SW 1271 (cell line): Measurements from ENCODE around the gene HOMER3.

Experiments
- DNase-seq, 2 experiments: peaks; one replicate each; lab custom pipeline; 2025; lab: John Stamatoyannopoulos, UW

The HOMER3 gene

GRCh38 chr19:18940769-18941627 lies at the start of gene HOMER3:
Gene HOMER3 (minus strand): TSS chr19:18941217. CDS start chr19:18938982, 2,235 bp downstream.
- peak in 1 of 2 experiments; percentile 52 for DNase-seq

GRCh38 chr19:18990128-18990708 lies 49.2 kb upstream of the HOMER3 start:
- no peak for DNase-seq

GRCh38 chr19:18989316-18989715 lies 48.3 kb upstream of the HOMER3 start:
- DNase-seq: no peak

GRCh38 chr19:18987456-18987855 lies 46.4 kb upstream of the HOMER3 start:
- DNase-seq: no peak

GRCh38 chr19:18985257-18985656 lies 44.2 kb upstream of the HOMER3 start:
- no peak for DNase-seq

GRCh38 chr19:18984251-18984650 lies 43.2 kb upstream of the HOMER3 start:
- DNase-seq: no peak

GRCh38 chr19:18982669-18983068 lies 41.7 kb upstream of the HOMER3 start:
- DNase-seq: no peak

- no peak for DNase-seq
Measured at GRCh38 chr19:18980432-18981020, 39.5 kb upstream of the HOMER3 start.

GRCh38 chr19:18978616-18979015 lies 37.6 kb upstream of the HOMER3 start:
- DNase-seq: no peak

- DNase-seq: no peak
Measured at GRCh38 chr19:18975869-18976268, 34.9 kb upstream of the HOMER3 start.

- DNase-seq: no peak
Measured at GRCh38 chr19:18975011-18975410, 34.0 kb upstream of the HOMER3 start.

- no peak for DNase-seq
Measured at GRCh38 chr19:18972851-18973250, 31.8 kb upstream of the HOMER3 start.

GRCh38 chr19:18972301-18972811 lies 31.3 kb upstream of the HOMER3 start:
- DNase-seq: peak in 1 of 2 experiments; percentile 7

- no peak for DNase-seq
Measured at GRCh38 chr19:18969931-18970659, 29.1 kb upstream of the HOMER3 start.

GRCh38 chr19:18967358-18968146 lies 26.5 kb upstream of the HOMER3 start:
- DNase-seq: no peak

- DNase-seq: no peak
Measured at GRCh38 chr19:18966307-18966706, 25.3 kb upstream of the HOMER3 start.

- DNase-seq: no peak
Measured at GRCh38 chr19:18964121-18964520, 23.1 kb upstream of the HOMER3 start.

- no peak for DNase-seq
Measured at GRCh38 chr19:18961767-18962620, 21.0 kb upstream of the HOMER3 start.

GRCh38 chr19:18960370-18960769 lies 19.4 kb upstream of the HOMER3 start:
- no peak for DNase-seq

GRCh38 chr19:18955042-18955441 lies 14.0 kb upstream of the HOMER3 start:
- no peak for DNase-seq
